Ishikawa (cell line): ENCODE results near the gene CD79B.

ENCODE experiments used
- EP300 ChIP-seq: IDR thresholded peaks from 2 replicates; pipeline ENCODE4 v1.6.1; 2012; ENCODE audit warnings: borderline replicate concordance
- FOXM1 ChIP-seq: IDR thresholded peaks from 2 replicates; pipeline ENCODE4 v1.6.1; 2012; ENCODE audit warnings: low read depth, borderline replicate concordance
- MAX ChIP-seq: IDR thresholded peaks from 2 replicates; pipeline ENCODE4 v1.6.1; 2012
- TAF1 ChIP-seq: IDR thresholded peaks from 2 replicates; pipeline ENCODE4 v1.6.1; 2012; ENCODE audit warnings: low read depth, mild to moderate bottlenecking

DNA sequence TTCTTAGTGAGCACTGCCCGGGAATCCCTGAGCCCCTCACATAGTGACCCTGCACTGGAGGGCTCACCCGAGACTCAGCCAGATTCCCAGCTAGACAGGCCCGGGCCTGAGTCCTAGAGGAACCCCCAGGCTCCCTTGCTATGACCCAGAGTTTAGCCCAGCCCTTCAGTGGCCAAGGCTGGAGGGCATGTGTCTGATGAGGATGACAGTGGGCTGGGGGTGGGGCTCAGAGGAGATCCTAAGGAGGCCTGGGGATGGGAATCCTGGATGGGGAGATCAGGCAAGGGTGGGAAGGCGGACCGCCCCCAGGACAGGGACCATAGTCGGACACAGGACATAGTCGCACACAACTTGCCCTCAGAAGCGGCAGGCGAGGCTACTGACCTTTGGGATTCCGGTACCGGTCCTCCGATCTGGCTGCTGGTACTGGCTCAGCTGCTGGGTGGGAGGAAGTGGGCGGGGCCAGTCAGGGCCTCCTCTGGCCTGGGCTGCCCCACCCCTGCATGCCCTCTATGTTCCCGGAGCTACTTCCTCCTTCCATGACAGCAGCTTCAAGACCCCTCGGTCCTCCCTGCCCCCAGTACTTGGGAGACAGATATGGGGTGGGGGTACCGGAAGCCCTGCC, 1.1 kb downstream of the CD79B start:
- TF ChIP-seq EP300 (no peak), TAF1 (no peak), FOXM1 (no peak), MAX (no peak)
